MM.1S (cell line): Measurements from ENCODE around the gene ZNF521.

Experiments
- CTCF ChIP-seq: fragments of 300-600 bp; sonication (generic); IDR thresholded peaks from 2 replicates; pipeline ENCODE4 v1.5.1; 2016; ENCODE audit warnings: antibody characterized with exemption, low read length, mixed read lengths
- EZH2 ChIP-seq: fragments of 300-600 bp; sonication (generic); optimal IDR thresholded peaks from 2 replicates; pipeline ENCODE3; 2017; ENCODE audit warnings: low read depth, mild to moderate bottlenecking, antibody characterized with exemption, low read length, mixed read lengths
- EZH2phosphoT487 ChIP-seq: fragments of 300-600 bp; sonication (generic); IDR thresholded peaks from 2 replicates; pipeline ENCODE4 v1.6.1; 2018; ENCODE audit warnings: antibody characterized with exemption, low read length

GRCh38 chr18:25042641-25043051 is 309.3 kb downstream of the ZNF521 start:
- TF ChIP-seq CTCF (no peak), EZH2phosphoT487 (no peak), EZH2 (no peak)
